Activated CD4-positive, alpha-beta T cell treated with anti-CD3 and anti-CD28 coated beads for 24 hours (primary cell): ENCODE data around the gene NAALAD2.
A peak's percentile ranks its signal among the peaks of the same experiment; 100 is the strongest.
"Not testable (repeated sequence)": the region's sequence is repeated elsewhere in the genome, so short reads cannot be mapped to it uniquely, and the experiment has no call there.

Experiments
- DNase-seq, 2 donors: peaks; one replicate each; pipeline ENCODE4 v3.0.0-alpha.2; 2020; ENCODE audit warnings: low read depth in 2 of 2

NAALAD2 gene

DNA sequence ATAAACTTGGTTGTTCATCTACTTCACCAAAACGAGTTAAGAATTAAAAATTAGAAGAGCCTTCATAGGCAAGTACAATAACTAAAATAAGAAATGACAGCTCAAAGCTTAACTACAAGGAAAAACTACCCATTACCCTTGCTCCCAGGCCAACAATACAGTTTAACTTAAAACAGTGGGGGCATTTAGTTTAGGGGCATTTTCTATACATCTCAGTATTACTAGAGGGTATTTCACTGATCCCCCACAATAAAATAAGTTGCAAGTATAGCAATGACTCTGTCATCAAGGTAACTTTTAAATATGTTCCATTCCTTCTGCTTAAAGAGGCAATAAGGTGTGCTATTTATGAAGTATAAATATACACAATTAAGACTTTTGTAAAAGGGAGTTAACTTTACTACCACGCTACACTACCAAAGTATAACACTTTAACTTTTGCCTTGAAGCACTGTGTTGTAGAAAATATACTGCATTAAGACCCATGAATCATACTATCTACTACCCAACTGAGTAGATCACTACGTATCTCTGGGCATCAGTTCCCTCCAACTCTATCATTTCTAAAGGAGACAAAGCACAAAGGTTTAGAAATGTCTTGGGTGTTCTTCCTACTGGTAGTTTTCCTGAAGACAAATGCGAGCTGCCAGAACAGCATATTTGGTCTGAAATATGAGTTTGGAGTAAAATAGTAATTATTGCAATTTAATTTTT, 58.6 kb downstream of the NAALAD2 start:
- no peak for DNase-seq

- DNase-seq = no peak
Observed at GRCh38 chr11:90197377-90197776, 62.9 kb downstream of the NAALAD2 start.

DNA sequence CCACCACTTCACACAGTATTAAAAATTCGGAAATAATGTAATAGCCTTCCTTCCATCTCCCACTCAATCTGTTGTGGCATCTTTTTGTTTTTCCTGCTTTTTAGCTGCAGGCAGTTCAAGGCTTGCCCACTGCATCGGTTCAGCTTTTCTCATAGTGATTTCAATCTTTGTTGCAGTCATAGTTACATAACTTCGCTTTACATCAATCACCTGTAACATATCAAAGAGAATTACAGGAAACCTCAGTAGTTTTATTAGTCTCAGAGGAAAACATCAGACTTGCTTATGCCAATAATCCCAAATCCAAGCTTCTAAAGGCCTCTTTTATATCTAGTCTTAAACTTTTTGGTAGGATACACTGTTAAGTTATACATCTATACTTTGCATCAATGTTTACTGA, 67.9 kb downstream of the NAALAD2 start:
- DNase-seq = no peak

DNA sequence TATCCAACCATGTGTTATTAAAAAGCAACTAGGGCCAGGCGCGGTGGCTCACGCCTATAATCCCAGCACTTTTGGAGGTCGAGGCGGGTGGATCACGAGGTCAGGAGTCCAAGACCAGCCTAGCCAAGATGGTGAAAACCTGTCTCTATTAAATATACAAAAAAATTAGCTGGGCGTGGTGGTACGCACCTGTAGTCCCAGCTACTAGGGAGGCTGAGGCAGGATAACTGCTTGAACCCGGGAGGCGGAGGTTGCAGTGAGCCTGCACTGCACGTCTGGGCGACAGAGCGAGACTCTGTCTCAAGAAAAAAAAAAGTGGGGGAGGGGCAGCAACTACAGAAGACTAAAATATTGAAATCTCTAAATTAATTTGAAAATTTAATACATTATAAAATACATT, 69.9 kb downstream of the NAALAD2 start:
- DNase-seq = no peak

GRCh38 chr11:90204832-90205646, 70.6 kb downstream of the NAALAD2 start:
- DNase-seq = no peak

DNA sequence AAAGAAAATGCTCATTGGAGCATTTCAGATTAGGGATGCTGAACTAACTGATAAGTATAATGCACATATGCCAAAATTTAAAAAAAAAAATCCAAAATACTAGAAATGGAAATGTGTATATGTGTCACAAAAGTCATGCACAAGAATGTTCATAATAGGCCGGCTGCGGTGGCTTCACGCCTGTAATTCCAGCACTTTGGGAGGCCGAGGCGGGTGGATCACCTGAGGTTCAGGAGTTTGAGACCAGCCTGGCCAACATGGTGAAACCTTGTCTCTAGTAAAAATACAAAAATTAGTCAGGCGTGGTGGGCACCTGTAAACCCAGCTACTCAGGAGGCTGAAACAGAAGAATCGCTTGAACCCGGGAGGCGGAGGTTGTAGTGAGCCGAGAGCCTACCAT, 73.5 kb downstream of the NAALAD2 start:
- not testable (repeated sequence) for DNase-seq

- no peak for DNase-seq
Observed at GRCh38 chr11:90208857-90209256, 74.4 kb downstream of the NAALAD2 start.

DNA sequence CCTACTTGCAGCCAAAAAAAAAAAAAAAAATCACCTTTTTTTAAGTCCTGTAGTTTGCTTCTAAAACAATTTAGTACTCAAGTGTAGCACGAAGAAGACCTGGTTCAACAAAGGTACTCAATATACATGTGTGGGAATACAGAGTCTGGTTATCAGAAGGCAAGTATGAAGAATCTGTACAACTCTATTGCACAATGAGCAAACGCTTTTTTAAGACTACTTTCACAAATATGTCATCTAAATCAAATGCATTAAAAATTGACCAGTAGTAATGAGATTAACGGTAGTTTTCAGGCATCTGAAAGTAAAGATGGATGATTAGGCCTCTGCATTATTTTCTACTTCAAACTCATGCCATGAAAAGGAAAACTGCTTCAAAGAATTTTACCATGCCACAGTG, 78.9 kb downstream of the NAALAD2 start:
- DNase-seq = no peak

DNA sequence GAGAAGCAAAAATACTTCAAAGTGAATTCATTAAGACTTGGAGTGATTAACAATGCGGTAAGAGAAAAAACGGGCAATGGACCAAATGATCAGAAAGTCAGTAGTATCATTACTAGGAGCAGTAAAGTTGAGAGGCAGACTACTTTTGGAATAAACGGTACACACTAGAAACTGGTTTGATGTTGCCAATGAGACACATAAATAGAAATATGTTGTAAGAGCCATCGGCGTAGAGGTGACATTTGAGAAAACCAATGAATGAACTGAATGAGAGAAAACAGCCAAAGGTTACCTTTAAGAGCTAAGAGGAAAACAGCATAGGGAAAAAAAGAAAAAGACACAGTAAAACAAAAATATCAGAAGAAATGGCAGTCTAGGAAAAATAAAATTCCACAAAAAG, 82.1 kb downstream of the NAALAD2 start:
- DNase-seq = no peak

GRCh38 chr11:90218606-90219005, 84.1 kb downstream of the NAALAD2 start:
- no peak for DNase-seq

DNA sequence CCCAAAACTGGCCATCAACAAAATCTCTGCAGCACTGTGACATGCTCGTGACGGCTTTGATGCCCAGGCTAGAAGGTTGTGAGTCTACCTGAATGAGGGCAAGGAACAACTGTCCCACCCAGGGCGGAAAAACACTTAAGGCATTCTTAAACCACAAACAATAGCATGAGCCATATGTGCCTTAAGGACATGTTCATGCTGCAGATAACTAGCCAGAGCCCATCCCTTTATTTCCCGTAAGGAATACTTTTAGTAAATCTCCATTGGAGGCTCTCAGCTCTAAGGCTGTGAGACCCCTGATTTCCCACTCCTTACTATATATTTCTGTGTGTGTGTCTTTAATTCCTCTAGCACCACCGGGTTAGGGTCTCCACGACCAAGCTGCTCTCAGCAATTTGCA, 85.0 kb downstream of the NAALAD2 start:
- DNase-seq = no peak

DNA sequence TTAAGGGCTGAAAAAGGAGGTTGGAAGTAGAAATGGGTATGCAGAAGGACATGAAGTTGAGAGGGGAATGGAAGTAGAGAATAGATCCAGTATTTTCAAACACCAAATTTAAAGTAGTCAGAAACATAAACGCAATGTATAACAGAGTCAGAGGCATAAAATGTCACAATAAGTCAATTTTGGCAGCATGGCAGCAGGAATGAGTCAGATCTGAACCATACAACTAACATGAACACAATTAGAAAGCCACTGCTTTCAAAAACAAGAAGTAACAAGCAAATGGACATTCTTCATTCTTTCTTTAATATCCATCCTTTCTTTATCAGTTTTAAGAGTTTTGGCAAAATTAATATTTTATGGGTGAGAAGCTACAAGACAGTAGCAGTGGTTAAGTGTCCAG, 85.9 kb downstream of the NAALAD2 start:
- no peak for DNase-seq

DNA sequence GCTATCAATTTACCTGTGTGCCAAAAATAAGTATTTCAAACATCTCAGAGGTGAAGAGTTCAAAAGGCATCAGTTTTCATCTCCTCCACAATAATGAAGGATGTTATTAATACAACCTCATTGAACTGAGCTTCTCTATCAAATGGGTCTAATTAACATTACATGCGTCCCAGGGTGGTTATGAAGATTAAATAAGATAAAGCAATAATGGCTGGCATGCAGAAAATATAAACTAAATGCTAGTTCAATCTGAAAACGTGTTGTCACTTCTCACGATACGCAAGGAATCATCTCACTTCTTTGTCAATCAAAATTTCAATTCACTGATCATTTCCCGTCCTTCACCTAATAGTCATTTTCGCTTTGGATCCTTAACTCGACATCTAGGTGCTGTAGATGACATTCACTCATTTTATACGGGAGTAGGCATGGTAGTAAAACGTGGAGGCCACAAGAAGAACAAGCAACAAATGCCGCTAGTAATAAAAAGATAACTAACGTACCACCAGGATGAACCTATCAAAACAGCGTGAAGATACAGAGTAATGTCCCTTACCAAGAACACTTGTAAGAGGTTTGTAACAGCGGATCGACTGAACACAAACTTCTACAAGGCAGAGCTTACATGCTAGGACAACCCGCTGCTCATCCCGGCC, 87.5 kb downstream of the NAALAD2 start:
- no peak for DNase-seq

GRCh38 chr11:90222459-90223247, 88.2 kb downstream of the NAALAD2 start, which contains the start of gene CHORDC1:
Gene CHORDC1, minus strand, starts transcription at chr11:90223049. Its CDS starts 95 bp downstream, at chr11:90222954.
- peak; percentile 87 to 91 for DNase-seq

GRCh38 chr11:90223248-90223585, 88.8 kb downstream of the NAALAD2 start:
- DNase-seq = no peak

DNA sequence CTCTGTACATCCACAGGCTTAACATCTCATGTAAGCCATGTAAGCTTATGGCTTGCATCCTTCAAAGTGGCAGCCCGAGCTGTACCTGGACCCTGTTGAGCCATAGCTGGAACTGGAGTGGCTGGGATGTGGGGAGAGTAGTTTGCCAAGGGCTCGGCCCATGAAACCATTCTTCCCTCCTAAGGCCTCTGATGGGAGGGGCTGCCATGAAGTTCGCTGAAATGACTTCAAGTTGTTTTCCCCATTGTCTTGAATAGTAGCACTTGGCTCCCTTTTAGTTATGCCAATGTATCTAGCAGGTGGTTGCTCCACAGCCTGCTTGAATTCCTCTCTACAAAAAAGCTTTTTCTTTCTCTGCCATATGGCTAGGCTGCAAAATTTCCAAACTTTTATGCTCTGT, 93.6 kb downstream of the NAALAD2 start:
- no peak for DNase-seq

GRCh38 chr11:90229791-90230190, 95.3 kb downstream of the NAALAD2 start:
- DNase-seq = no peak

DNA sequence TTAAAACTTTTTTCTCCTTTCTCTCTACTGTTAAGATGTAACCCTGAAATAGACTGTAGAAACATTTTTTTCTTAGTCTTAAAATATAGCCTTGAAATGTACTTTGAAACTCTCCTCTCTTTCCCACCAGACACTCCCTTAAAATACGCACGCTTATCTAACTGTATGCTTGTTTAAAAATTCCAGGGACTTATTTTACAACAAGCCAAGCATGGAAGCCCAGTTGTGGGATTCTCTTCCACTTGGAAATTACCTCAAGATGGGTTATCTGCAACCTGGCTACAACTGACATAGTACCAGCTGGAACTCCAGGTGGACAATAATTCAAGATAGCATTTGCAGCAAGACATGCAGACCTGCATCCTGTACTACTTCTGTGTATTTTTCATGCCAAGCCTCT, 100.5 kb downstream of the NAALAD2 start:
- DNase-seq = no peak

DNA sequence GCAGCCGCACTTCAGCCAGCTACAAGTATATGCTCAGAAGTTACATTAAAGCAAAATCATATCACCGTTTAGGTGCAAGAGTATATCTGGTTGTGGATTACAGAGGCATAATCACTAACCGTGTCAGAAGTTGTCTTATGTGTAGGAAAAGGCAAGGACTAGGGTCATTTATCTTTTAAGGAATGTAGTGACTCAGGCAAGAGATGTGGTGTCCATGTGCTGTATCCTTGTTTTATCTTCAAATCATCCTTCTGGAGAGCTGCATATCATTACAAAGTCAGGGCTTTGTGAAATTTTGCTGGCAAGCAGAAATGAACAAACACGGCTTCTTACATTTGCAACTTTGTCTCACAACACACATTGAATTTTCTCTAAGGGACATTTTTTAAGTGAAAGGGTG, 101.1 kb downstream of the NAALAD2 start:
- DNase-seq = no peak

- DNase-seq = no peak
Observed at GRCh38 chr11:90237004-90237403, 102.5 kb downstream of the NAALAD2 start.

DNA sequence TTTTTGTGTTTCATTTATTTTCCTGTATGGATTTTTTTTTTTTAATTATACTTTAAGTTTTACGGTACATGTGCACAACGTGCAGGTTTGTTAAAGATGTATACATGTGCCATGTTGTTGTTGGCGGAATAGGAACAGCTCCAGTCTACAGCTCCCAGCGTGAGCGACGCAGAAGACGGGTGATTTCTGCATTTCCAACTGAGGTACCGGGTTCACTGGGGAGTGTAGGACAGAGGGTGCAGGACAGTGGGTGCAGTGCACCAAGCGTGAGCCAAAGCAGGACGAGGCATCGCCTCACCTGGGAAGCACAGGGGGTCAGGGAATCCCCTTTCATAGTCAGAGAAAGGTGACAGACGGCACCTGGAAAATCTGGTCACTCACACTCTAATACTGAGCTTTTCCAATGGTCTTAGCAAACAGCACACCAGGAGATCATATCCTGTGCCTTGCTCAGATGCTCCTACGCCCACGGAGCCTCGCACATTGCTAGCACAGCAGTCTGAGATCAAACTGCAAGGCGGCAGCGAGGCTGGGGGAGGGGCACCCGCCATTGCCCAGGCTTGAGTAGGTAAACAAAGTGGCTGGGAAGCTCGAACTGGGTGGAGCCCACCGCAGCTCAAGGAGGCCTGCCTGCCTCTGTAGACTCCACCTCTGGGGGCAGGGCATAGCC, 105.6 kb downstream of the NAALAD2 start:
- peak; percentile 11 to 32 for DNase-seq
